ENCODE data around the gene TRAPPC2L.

GRCh38 chr16:88911136-88911945 lies 54.4 kb downstream of the TRAPPC2L start:
- TF ChIP-seq CTCF (conservative IDR thresholded peaks at IDR 0.05) = no peak
- TF ChIP-seq ZFX (IDR thresholded peaks at IDR 0.05) = no peak

Data from C4-2B (cell line).